A549 (cell line): ENCODE results near the gene GAL3ST3. TPM values are rescaled to one million over a fixed set of nuclear protein-coding genes. Genes with fewer than 3 reads are reported as not detected.
A peak's percentile ranks its signal among the peaks of the same experiment; 100 is the strongest.

Experiments
- ATAC-seq, 2 experiments: fragments of 200-7000 bp in 1 of 2; fragments of >200 bp in 1 of 2; cut with Nextera tagmentation in 1 of 2; cut with Tn5 transposase in 1 of 2; 3 replicates each; pipeline versions ENCODE4 v1.8.0 to v1.9.1; 2018 to 2020; ENCODE audit warnings: mild to moderate bottlenecking in 1 of 2, moderate library complexity in 1 of 2
- CTCF ChIA-PET: fragments of 300-600 bp; sonication (Branson Sonifier 250); formaldehyde crosslinking; extraction: SDS; loops from one replicate; lab custom pipeline; 2021; ENCODE audit warnings: antibody characterized with exemption, inconsistent platforms; lab: Yijun Ruan, JAX
- POLR2A ChIA-PET: fragments of 350-600 bp; formaldehyde crosslinking; extraction: SDS; loops from one replicate; lab custom pipeline; 2021; ENCODE audit warnings: antibody characterized with exemption, inconsistent platforms; lab: Yijun Ruan, JAX
- DNase-seq, 2 experiments: peaks; one replicate each; pipeline versions ENCODE4 v3.0.0 to v3.0.0-alpha.2; 2011 to 2016; ENCODE audit warnings: low read depth in 1 of 2, low spot score in 1 of 2
- FAIRE-seq: peaks from 2 replicates; lab custom pipeline; 2011; peaks lifted over from hg19 to GRCh38; lab: Jason Lieb, UNC
- H3K27ac ChIP-seq, 2 experiments: fragments of >200 bp; sonication (Bioruptor Twin); formaldehyde crosslinking; 3 replicates each; pipeline ENCODE4 v1.5.1; 2016 to 2017
- H3K4me1 ChIP-seq: fragments of >200 bp; sonication (Bioruptor Twin); formaldehyde crosslinking; 3 replicates; pipeline ENCODE4 v1.6.1; 2016
- H3K4me2 ChIP-seq: fragments of >200 bp; sonication (Bioruptor Twin); formaldehyde crosslinking; 3 replicates; pipeline ENCODE4 v1.6.1; 2016
- H3K4me3 ChIP-seq: fragments of >200 bp; sonication (Bioruptor Twin); formaldehyde crosslinking; 3 replicates; pipeline ENCODE4 v1.5.1; 2016
- H3K9me3 ChIP-seq: fragments of >200 bp; sonication (Bioruptor Twin); formaldehyde crosslinking; 3 replicates; pipeline ENCODE4 v1.6.1; 2016
- BHLHE40 ChIP-seq: IDR thresholded peaks from 2 replicates; pipeline ENCODE4 v1.6.1; 2012; ENCODE audit warnings: low read depth, low read length, inconsistent platforms
- CBX2 ChIP-seq: fragments of 200-600 bp; sonication (generic); IDR thresholded peaks from 2 replicates; pipeline ENCODE4 v1.6.1; 2016; ENCODE audit warnings: low read depth, mild to moderate bottlenecking, borderline replicate concordance
- CHD4 ChIP-seq: fragments of 200-600 bp; sonication (generic); IDR thresholded peaks from 2 replicates; pipeline ENCODE4 v1.6.1; 2016; ENCODE audit warnings: antibody characterized with exemption, mild to moderate bottlenecking, borderline replicate concordance
- EHF ChIP-seq: fragments of 250-450 bp; sonication (Bioruptor Pico); IDR thresholded peaks from 2 replicates; pipeline ENCODE4 v1.5.0; 2020; ENCODE audit warnings: mild to moderate bottlenecking
- EHMT2 ChIP-seq: fragments of 200-600 bp; sonication (generic); IDR thresholded peaks from 2 replicates; pipeline ENCODE4 v1.6.1; 2016; ENCODE audit warnings: antibody characterized with exemption, low read depth, mild to moderate bottlenecking, moderate library complexity
- ESRRA ChIP-seq: fragments of 150-350 bp; IDR thresholded peaks from 2 replicates; pipeline ENCODE4 v1.6.1; 2014; ENCODE audit warnings: mild to moderate bottlenecking, low read length, borderline replicate concordance
- FOXS1 ChIP-seq: fragments of 250-450 bp; sonication (Bioruptor Pico); IDR thresholded peaks from 2 replicates; pipeline ENCODE4 v1.5.0; 2020; ENCODE audit warnings: mild to moderate bottlenecking, moderate library complexity
- HDAC2 ChIP-seq: fragments of 200-600 bp; sonication (generic); IDR thresholded peaks from 2 replicates; pipeline ENCODE4 v1.6.1; 2016
- HOXB5 ChIP-seq: fragments of 250-450 bp; sonication (Bioruptor Pico); IDR thresholded peaks from 2 replicates; pipeline ENCODE4 v1.5.0; 2020; ENCODE audit warnings: mild to moderate bottlenecking, moderate library complexity
- JUN ChIP-seq, 2 experiments: fragments of >200 bp; sonication (Bioruptor Twin); formaldehyde crosslinking; IDR thresholded peaks; 2 replicates in 1 of 2; 3 replicates in 1 of 2; pipeline ENCODE4 v1.6.1; 2016 to 2017
- KDM5A ChIP-seq: fragments of 200-600 bp; sonication (generic); IDR thresholded peaks from 2 replicates; pipeline ENCODE4 v1.6.1; 2016; ENCODE audit warnings: antibody characterized with exemption, mild to moderate bottlenecking
- MAZ ChIP-seq: fragments of 150-350 bp; IDR thresholded peaks from 2 replicates; pipeline ENCODE4 v1.6.1; 2014; ENCODE audit warnings: antibody characterized with exemption, low read depth, low read length, borderline replicate concordance
- PBX3 ChIP-seq: IDR thresholded peaks from 2 replicates; pipeline ENCODE4 v1.6.1; 2012
- POLR2AphosphoS2 ChIP-seq: conservative IDR thresholded peaks from 2 replicates; pipeline ENCODE4 v1.6.1; 2012; ENCODE audit warnings: low read length, improper control_type of control experiment, inconsistent platforms
- RAD21 ChIP-seq, 2 experiments: fragments of >200 bp in 1 of 2; sonication (Bioruptor Twin) in 1 of 2; formaldehyde crosslinking in 1 of 2; IDR thresholded peaks in 1 of 2; conservative IDR thresholded peaks in 1 of 2; 2 replicates in 1 of 2; 3 replicates in 1 of 2; pipeline ENCODE4 v1.6.1; 2012 to 2018; ENCODE audit warnings: inconsistent platforms in 1 of 2
- RARB ChIP-seq: fragments of 250-450 bp; sonication (Bioruptor Pico); IDR thresholded peaks from 2 replicates; pipeline ENCODE4 v1.8.0; 2021; ENCODE audit warnings: mild to moderate bottlenecking, moderate library complexity
- RCOR1 ChIP-seq: fragments of 150-350 bp; IDR thresholded peaks from 2 replicates; pipeline ENCODE4 v1.6.1; 2014; ENCODE audit warnings: antibody characterized with exemption, low read length, low read depth
- REST ChIP-seq: fragments of 200-600 bp; sonication (generic); IDR thresholded peaks from 2 replicates; pipeline ENCODE4 v1.6.1; 2016; ENCODE audit warnings: antibody characterized with exemption, mild to moderate bottlenecking, moderate library complexity
- RNF2 ChIP-seq: fragments of 200-600 bp; sonication (generic); IDR thresholded peaks from 2 replicates; pipeline ENCODE4 v1.6.1; 2016; ENCODE audit warnings: low read depth, mild to moderate bottlenecking, antibody characterized with exemption, moderate library complexity, borderline replicate concordance
- SMC3 ChIP-seq: fragments of >200 bp; sonication (Bioruptor Twin); formaldehyde crosslinking; IDR thresholded peaks from 3 replicates; pipeline ENCODE4 v1.6.1; 2018; ENCODE audit warnings: inconsistent platforms
- SREBF2 ChIP-seq: fragments of 450-650 bp; IDR thresholded peaks from 2 replicates; pipeline ENCODE4 v1.6.1; 2014; ENCODE audit warnings: mild to moderate bottlenecking, moderate library complexity
- TFCP2L1 ChIP-seq: fragments of 250-450 bp; sonication (Bioruptor Pico); IDR thresholded peaks from 2 replicates; pipeline ENCODE4 v1.5.0; 2021; ENCODE audit warnings: mild to moderate bottlenecking
- TP53 ChIP-seq: fragments of 250-450 bp; sonication (Bioruptor Pico); IDR thresholded peaks from 2 replicates; pipeline ENCODE4 v1.5.0; 2021; ENCODE audit warnings: mild to moderate bottlenecking, moderate library complexity
- ZC3H11A ChIP-seq: fragments of 450-650 bp; IDR thresholded peaks from 2 replicates; pipeline ENCODE4 v1.6.1; 2014; ENCODE audit warnings: antibody characterized with exemption, mild to moderate bottlenecking
- ZFP36 ChIP-seq: fragments of 450-650 bp; IDR thresholded peaks from 2 replicates; pipeline ENCODE4 v1.6.1; 2014; ENCODE audit warnings: borderline replicate concordance; ENCODE audit not compliant: partially characterized antibody
- ZNF302 ChIP-seq: fragments of 250-450 bp; sonication (Bioruptor Pico); IDR thresholded peaks from 2 replicates; pipeline ENCODE4 v1.9.0; 2021; ENCODE audit warnings: inconsistent platforms, mild to moderate bottlenecking, moderate library complexity
- ZSCAN20 ChIP-seq: fragments of 250-450 bp; sonication (Bioruptor Pico); IDR thresholded peaks from 2 replicates; pipeline ENCODE4 v1.8.0; 2022; ENCODE audit warnings: mild to moderate bottlenecking, moderate library complexity
- WGBS: methylation state at CpG from one replicate; pipeline ENCODE4 v1.1.6; 2017; ENCODE audit errors: missing lambda C conversion rate; 5-methylcytosine and 5-hydroxymethylcytosine counted together
- polyA plus RNA-seq, 4 experiments: library from polyadenylated mRNA; depleted of rRNA in 3 of 4; stranded (reverse); fragments of >200 nt; fragmentation: RNase III in 1 of 4; extraction: RNeasy Plus Mini Kit Qiagen cat#74134 plus additional on column Dnase treatment in 1 of 4; gene quantifications; 2 replicates in 3 of 4; 3 replicates in 1 of 4; pipeline ENCODE4 v1.2.3, GENCODE V29; 2011 to 2017
- TF ChIP-seq, protein P1 (sequence below): fragments of 250-450 bp; sonication (Bioruptor Pico); IDR thresholded peaks from 2 replicates; pipeline ENCODE4 v1.5.0; 2020; ENCODE audit warnings: low read depth, mild to moderate bottlenecking, moderate library complexity

The GAL3ST3 gene
- polyA plus RNA-seq, 2 of the 4 experiments (the other 2 are of a cell fraction): not detected

DNA sequence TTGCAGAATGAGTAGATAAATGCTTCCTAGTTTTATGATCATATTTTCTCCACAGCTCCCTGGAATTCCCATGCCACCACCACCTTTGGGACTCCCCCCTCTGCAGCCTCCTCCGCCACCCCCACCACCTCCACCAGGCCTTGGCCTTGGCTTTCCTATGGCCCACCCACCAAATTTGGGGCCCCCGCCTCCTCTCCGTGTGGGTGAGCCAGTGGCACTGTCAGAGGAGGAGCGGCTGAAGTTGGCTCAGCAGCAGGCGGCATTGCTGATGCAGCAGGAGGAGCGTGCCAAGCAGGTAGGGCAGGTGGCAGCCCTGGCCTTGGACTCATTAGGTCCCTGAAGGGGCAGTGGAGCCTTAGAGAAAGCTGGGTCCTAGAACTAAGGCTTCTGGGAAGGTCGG, 6.1 kb upstream of the GAL3ST3 start:
- WGBS: 97% methylated on average over 3 of the region's 7 CpGs
- ATAC-seq: no peak
- POLR2A ChIA-PET: no interaction called here

GRCh38 chr11:66052664-66052982, 3.7 kb upstream of the GAL3ST3 start:
- H3K4me3 ChIP-seq: peak overlapping the region; percentile 89
- TF ChIP-seq RARB (no peak), HDAC2 (0 out of 2 replicates have a peak, but pooled peaks have one; percentile 10), KDM5A (peak; percentile 84; the same call in 1 of the 2 replicates), JUN (IDR thresholded peaks at IDR 0.05) (no peak; a peak in 1 of 5 replicates)

More for the DNA sequence above, 6.1 kb upstream of the GAL3ST3 start:
- CTCF ChIA-PET: interaction anchor here (0.6 to 12.6 kb wide), 7 partner anchors 8 to 93 kb away, joined by 3 to 233 read pairs (median 4); partner anchors contain the start of gene PACS1
- H3K27ac ChIP-seq: no peak overlapping the region
- H3K4me2 ChIP-seq: no peak overlapping the region
- H3K4me1 ChIP-seq: peaks cover 21% of the 10 kb centered on the region
- no peak for DNase-seq
- H3K4me3 ChIP-seq: no peak overlapping the region
- no peak for TF ChIP-seq TFCP2L1 (CRISPR knock-in tag)
- no peak for TF ChIP-seq PBX3
- no peak for TF ChIP-seq CHD4
- no peak for FAIRE-seq
- no peaks in the 10 kb centered on the region for H3K9me3 ChIP-seq

DNA sequence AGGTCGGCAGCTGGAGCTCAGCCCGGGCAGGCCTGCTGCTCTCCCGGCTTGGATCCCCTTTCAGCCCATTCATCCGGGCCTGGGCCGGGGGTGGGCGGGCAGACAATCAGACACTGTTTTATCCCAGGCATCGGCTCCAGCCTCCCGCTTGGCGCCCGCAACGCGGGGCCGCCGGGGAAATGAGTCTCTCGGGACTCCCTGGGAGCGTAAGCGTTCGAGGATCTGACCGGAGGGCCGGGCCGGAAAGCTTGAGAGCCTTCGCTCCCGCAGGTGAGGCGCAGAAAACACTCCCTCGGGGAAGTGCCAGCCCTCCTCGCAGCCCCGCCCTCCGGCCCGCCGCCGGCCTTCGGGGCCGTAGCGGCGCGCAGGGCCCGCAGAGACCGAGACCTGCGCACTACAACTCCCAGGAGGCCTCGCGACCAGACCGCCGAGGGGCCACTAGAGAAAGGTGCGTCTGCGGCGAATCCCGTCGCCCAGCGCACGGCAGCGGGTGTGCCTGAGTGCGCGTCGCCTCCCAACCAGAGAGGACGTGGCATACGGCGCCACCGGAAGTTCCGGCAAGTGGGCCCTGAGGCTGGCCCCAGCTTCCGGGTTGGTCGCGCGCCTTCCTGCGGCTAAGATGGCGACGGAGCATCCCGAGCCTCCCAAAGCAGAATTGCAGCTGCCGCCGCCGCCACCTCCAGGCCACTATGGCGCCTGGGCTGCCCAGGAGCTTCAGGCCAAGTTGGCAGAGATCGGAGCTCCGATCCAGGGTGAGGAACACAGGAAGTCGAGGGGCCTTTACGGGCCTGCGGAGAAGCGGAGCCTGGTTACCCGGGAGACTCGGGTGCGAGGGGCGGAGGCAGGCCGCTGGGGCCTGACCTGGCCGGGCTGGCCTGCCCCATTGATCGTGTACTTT, 3.1 kb upstream of the GAL3ST3 start, which contains the start of gene SF3B2:
Gene SF3B2 (plus strand): TSS at position 599 of the 898 bp plus-strand sequence. CDS start 21 bp downstream, at position 620.
- Histone ChIP-seq H3K4me2 (peak within 1 kb of the TSS; percentile 99), H3K4me1 (peaks cover 21% of the 10 kb centered on the region), H3K9me3 (no peaks in the 10 kb centered on the region), H3K27ac (peak within 1 kb of the TSS; percentile 92 to 93), H3K4me3 (peak within 1 kb of the TSS; percentile 89)
- FAIRE-seq (no peak), ATAC-seq (peak; percentile 97 to 99), DNase-seq (peak; percentile 96 to 99)
- POLR2A ChIA-PET: interaction anchor here (0.7 to 1.7 kb wide), 9 partner anchors 9 to 192 kb away, joined by 3 to 11 read pairs (median 4); partner anchors contain the start of gene PACS1
- WGBS: 0% methylated on average over 37 of the region's 84 CpGs
- CTCF ChIA-PET: interaction anchor here (0.7 to 12.6 kb wide), 11 partner anchors 7 to 168 kb away, joined by 3 to 233 read pairs (median 3); partner anchors contain the start of gene PACS1
- TF ChIP-seq EHMT2 (no peak), ESRRA (no peak), REST (no peak), MAZ (no peak), POLR2AphosphoS2 (no peak), EHF (CRISPR knock-in tag) (no peak), HOXB5 (no peak), FOXS1 (CRISPR knock-in tag) (no peak), ZNF302 (CRISPR knock-in tag) (no peak), SMC3 (no peak), SREBF2 (no peak), ZC3H11A (no peak), RNF2 (no peak), ZFP36 (no peak), RCOR1 (no peak), TP53 (CRISPR knock-in tag) (0 out of 2 replicates have a peak, but pooled peaks have one; percentile 28), BHLHE40 (no peak), RAD21 (conservative IDR thresholded peaks at IDR 0.05 in 1 of 2, IDR thresholded peaks at IDR 0.05 in 1 of 2) (no peak), CBX2 (no peak), ZSCAN20 (CRISPR knock-in tag) (no peak)
- TF ChIP-seq, protein P1, sequence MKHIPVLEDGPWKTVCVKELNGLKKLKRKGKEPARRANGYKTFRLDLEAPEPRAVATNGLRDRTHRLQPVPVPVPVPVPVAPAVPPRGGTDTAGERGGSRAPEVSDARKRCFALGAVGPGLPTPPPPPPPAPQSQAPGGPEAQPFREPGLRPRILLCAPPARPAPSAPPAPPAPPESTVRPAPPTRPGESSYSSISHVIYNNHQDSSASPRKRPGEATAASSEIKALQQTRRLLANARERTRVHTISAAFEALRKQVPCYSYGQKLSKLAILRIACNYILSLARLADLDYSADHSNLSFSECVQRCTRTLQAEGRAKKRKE: no peak

More at GRCh38 chr11:66052664-66052982, 3.7 kb upstream of the GAL3ST3 start:
- peak overlapping the region; percentile 92 to 93 for H3K27ac ChIP-seq
- peak overlapping the region; percentile 99 for H3K4me2 ChIP-seq
- ATAC-seq: no peak
- DNase-seq: no peak
- CTCF ChIA-PET: interaction anchor here (0.6 to 12.6 kb wide), 11 partner anchors 8 to 168 kb away, joined by 3 to 233 read pairs (median 3); partner anchors contain the start of gene PACS1
- no peaks in the 10 kb centered on the region for H3K9me3 ChIP-seq
- 2% methylated on average over 17 of the region's 17 CpGs for WGBS
- POLR2A ChIA-PET: interaction anchor here (1.1 to 1.7 kb wide), 5 partner anchors 10 to 193 kb away, joined by 3 to 11 read pairs (median 4); partner anchors contain the start of gene PACS1
- H3K4me1 ChIP-seq: peaks cover 21% of the 10 kb centered on the region
- no peak for FAIRE-seq
